ENCODE data around the gene LRP1.

GRCh38 chr12:57182918-57183575 is 54.8 kb downstream of the LRP1 start:
- TF ChIP-seq, protein P1, sequence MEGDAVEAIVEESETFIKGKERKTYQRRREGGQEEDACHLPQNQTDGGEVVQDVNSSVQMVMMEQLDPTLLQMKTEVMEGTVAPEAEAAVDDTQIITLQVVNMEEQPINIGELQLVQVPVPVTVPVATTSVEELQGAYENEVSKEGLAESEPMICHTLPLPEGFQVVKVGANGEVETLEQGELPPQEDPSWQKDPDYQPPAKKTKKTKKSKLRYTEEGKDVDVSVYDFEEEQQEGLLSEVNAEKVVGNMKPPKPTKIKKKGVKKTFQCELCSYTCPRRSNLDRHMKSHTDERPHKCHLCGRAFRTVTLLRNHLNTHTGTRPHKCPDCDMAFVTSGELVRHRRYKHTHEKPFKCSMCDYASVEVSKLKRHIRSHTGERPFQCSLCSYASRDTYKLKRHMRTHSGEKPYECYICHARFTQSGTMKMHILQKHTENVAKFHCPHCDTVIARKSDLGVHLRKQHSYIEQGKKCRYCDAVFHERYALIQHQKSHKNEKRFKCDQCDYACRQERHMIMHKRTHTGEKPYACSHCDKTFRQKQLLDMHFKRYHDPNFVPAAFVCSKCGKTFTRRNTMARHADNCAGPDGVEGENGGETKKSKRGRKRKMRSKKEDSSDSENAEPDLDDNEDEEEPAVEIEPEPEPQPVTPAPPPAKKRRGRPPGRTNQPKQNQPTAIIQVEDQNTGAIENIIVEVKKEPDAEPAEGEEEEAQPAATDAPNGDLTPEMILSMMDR (IDR thresholded peaks at IDR 0.05; ENCODE audit: insufficient read depth, low read length): peak; percentile 91
- TF ChIP-seq GABPA (IDR thresholded peaks at IDR 0.05; ENCODE audit: low read depth): no peak
- TF ChIP-seq, protein P2, sequence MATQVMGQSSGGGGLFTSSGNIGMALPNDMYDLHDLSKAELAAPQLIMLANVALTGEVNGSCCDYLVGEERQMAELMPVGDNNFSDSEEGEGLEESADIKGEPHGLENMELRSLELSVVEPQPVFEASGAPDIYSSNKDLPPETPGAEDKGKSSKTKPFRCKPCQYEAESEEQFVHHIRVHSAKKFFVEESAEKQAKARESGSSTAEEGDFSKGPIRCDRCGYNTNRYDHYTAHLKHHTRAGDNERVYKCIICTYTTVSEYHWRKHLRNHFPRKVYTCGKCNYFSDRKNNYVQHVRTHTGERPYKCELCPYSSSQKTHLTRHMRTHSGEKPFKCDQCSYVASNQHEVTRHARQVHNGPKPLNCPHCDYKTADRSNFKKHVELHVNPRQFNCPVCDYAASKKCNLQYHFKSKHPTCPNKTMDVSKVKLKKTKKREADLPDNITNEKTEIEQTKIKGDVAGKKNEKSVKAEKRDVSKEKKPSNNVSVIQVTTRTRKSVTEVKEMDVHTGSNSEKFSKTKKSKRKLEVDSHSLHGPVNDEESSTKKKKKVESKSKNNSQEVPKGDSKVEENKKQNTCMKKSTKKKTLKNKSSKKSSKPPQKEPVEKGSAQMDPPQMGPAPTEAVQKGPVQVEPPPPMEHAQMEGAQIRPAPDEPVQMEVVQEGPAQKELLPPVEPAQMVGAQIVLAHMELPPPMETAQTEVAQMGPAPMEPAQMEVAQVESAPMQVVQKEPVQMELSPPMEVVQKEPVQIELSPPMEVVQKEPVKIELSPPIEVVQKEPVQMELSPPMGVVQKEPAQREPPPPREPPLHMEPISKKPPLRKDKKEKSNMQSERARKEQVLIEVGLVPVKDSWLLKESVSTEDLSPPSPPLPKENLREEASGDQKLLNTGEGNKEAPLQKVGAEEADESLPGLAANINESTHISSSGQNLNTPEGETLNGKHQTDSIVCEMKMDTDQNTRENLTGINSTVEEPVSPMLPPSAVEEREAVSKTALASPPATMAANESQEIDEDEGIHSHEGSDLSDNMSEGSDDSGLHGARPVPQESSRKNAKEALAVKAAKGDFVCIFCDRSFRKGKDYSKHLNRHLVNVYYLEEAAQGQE (IDR thresholded peaks at IDR 0.05; ENCODE audit: insufficient replicate concordance, low read depth): no peak
